Glutamatergic neuron (in vitro differentiated cells): ENCODE results near the gene HDAC9. TPM values are rescaled to one million over a fixed set of nuclear protein-coding genes. Genes with fewer than 3 reads are reported as not detected.

Source experiments
- DNase-seq: peaks from one replicate; pipeline ENCODE4 v3.0.0; 2022
- H3K27ac Mint-ChIP-seq: one replicate; pipeline ENCODE4 v1.8.0; 2020; ENCODE audit warnings: mild to moderate bottlenecking, mixed read lengths, inconsistent platforms; ENCODE audit not compliant: unreplicated experiment
- H3K27me3 Mint-ChIP-seq: one replicate; pipeline ENCODE4 v1.8.0; 2020; ENCODE audit warnings: mild to moderate bottlenecking, moderate library complexity, mixed read lengths, inconsistent platforms; ENCODE audit not compliant: unreplicated experiment
- H3K36me3 Mint-ChIP-seq: one replicate; pipeline ENCODE4 v1.8.0; 2020; ENCODE audit warnings: mild to moderate bottlenecking, mixed read lengths, inconsistent platforms; ENCODE audit not compliant: unreplicated experiment
- H3K4me1 Mint-ChIP-seq: one replicate; pipeline ENCODE4 v1.8.0; 2020; ENCODE audit warnings: mild to moderate bottlenecking, low read depth, mixed read lengths, inconsistent platforms; ENCODE audit not compliant: unreplicated experiment
- H3K4me3 Mint-ChIP-seq: one replicate; pipeline ENCODE4 v1.8.0; 2020; ENCODE audit warnings: mild to moderate bottlenecking, mixed read lengths, inconsistent platforms; ENCODE audit not compliant: unreplicated experiment
- H3K9me3 Mint-ChIP-seq: one replicate; pipeline ENCODE4 v1.8.0; 2020; ENCODE audit warnings: mild to moderate bottlenecking, moderate library complexity, mixed read lengths, inconsistent platforms; ENCODE audit not compliant: unreplicated experiment
- total RNA-seq: library from RNA; stranded (reverse); fragmentation: NEBNext Ultra II Directional; extraction: Animal tissue kit (Norgen Biotek cat#: 25700); gene quantifications from one replicate; pipeline ENCODE4 v1.2.1, GENCODE V29; 2021; ENCODE audit not compliant: unreplicated experiment
- TF ChIP-seq, protein P1 (sequence below): fragments of 200-600 bp; sonication (generic); IDR thresholded peaks from one replicate; pipeline ENCODE4 v1.5.0; 2021; ENCODE audit not compliant: partially characterized antibody, unreplicated experiment

HDAC9 gene
- total RNA-seq, 1 donor from 2014 or later, result 94.8 TPM

DNA sequence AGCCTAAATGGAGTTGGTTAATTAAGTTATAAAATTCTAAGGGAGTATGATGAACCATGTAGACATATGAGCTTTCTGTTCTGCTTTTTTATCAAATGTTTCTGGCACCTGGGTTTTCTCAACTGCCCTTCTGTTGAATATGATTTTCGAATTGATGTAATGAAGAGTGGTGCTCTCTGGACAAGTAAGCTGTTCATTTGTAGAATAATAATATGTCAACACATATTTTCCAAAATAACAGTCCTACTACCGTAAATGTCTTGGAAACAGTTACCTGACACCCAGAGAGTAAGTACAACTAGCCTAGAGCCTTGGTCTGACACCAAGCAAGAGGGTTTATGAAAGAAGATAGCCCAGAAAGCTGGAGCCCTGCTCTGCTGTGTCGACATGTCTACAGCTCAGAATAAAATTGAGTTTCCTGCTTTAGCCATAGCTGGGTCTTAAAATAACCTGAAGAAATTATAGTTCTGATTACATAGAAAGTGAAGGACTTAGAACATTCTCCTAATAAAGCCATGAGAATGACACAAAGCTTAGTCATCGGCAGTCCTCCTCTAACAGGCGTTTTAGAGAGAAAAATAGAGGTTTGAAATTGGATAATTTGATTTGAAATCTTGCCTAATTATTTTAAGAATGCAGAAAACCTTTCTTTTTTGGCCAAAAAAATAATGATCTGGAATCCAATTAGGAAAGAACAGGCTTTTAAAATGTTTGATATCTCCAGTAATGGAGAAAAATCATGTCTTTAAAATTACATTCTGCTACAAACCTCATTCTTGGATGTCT, 25.1 kb downstream of the HDAC9 start:
- H3K27ac Mint-ChIP-seq, result peak overlapping the region; percentile 84
- H3K9me3 Mint-ChIP-seq, result no peaks in the 10 kb centered on the region

DNA sequence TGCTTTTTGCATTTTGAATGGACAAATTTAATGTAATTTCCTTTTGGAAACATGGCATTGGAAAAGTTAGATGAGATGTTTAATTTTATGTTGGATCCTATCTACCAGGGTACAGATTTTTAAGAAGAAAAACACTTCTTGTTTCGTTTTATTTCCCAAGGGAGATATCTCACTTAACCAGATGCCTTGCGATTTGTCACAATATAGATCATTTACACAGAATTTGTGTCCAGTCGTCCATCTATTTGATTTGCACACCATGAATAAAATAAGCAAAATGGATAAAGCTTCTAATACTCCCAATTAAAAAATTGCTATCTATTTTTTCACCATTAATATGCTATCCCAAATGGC, 25.7 kb downstream of the HDAC9 start:
- H3K27ac Mint-ChIP-seq, result peak overlapping the region; percentile 84
- TF ChIP-seq, protein P1, sequence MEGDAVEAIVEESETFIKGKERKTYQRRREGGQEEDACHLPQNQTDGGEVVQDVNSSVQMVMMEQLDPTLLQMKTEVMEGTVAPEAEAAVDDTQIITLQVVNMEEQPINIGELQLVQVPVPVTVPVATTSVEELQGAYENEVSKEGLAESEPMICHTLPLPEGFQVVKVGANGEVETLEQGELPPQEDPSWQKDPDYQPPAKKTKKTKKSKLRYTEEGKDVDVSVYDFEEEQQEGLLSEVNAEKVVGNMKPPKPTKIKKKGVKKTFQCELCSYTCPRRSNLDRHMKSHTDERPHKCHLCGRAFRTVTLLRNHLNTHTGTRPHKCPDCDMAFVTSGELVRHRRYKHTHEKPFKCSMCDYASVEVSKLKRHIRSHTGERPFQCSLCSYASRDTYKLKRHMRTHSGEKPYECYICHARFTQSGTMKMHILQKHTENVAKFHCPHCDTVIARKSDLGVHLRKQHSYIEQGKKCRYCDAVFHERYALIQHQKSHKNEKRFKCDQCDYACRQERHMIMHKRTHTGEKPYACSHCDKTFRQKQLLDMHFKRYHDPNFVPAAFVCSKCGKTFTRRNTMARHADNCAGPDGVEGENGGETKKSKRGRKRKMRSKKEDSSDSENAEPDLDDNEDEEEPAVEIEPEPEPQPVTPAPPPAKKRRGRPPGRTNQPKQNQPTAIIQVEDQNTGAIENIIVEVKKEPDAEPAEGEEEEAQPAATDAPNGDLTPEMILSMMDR, result no peak
- peaks cover 66% of the 10 kb centered on the region for H3K4me1 Mint-ChIP-seq
- H3K4me3 Mint-ChIP-seq, result peak overlapping the region; percentile 72
- H3K36me3 Mint-ChIP-seq, result no peaks in the 10 kb centered on the region
- H3K9me3 Mint-ChIP-seq, result no peaks in the 10 kb centered on the region
- peaks cover 1% of the 10 kb centered on the region for H3K27me3 Mint-ChIP-seq
- DNase-seq, result no peak

More for the DNA sequence above, 25.1 kb downstream of the HDAC9 start:
- peaks cover 1% of the 10 kb centered on the region for H3K27me3 Mint-ChIP-seq
- H3K4me3 Mint-ChIP-seq, result peak overlapping the region; percentile 72
- TF ChIP-seq, protein P1, result no peak
- H3K4me1 Mint-ChIP-seq, result peaks cover 66% of the 10 kb centered on the region
- no peaks in the 10 kb centered on the region for H3K36me3 Mint-ChIP-seq
- DNase-seq, result no peak

DNA sequence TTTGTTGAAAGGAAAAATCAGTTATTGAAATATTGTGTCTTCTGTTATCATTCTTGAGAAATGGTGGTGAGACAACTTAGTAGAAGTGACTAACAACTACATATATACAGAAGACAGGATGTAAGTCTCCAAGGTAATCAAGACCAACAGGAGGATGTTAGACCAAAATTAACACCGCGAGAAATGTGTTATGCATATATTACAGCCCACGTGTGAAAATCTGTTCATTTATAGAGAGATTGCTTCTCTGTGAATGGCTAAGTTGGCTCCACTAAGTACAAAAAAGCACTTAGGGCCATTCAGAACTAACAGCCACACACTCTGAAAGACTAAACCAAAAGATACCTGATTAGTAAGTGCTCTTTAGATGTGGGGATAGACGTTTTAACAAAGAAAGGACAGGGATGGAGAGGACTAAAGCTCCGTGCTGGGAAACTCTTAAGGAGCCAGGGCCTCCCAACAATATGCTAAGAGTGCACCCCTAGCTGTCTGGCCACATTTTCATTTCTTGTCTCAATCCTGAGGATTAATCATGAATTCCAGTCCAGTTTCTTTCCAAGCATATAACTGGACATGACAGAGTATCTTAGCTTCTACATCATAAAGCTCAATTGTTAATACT, 26.5 kb downstream of the HDAC9 start:
- Mint-ChIP-seq H3K9me3 (no peaks in the 10 kb centered on the region), H3K27ac (peak overlapping the region; percentile 94), H3K4me1 (peaks cover 71% of the 10 kb centered on the region), H3K36me3 (no peaks in the 10 kb centered on the region), H3K4me3 (peak overlapping the region; percentile 36), H3K27me3 (peaks cover 1% of the 10 kb centered on the region)
- TF ChIP-seq, protein P1, result no peak
- DNase-seq, result no peak

DNA sequence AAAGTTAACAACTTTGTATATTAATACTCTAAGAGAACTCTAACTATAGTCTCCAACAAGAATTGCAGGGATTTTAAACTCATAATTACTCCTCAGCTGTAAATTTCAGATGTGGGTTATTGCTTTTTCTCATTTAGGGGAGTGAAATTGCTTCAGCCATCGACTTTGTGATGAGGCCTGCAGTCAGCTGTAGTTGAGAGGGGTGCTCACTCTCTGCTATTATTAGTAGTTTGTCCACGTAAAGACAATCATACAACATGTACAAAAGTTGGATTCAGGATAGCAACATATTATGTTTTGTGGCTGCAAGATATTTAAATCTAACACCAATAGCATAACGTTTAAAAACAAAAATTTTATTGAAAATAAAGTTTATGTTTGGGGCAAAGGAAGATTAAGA, 28.7 kb downstream of the HDAC9 start:
- H3K9me3 Mint-ChIP-seq, result no peaks in the 10 kb centered on the region
- H3K4me3 Mint-ChIP-seq, result no peak overlapping the region
- TF ChIP-seq, protein P1, result no peak
- H3K4me1 Mint-ChIP-seq, result peaks cover 54% of the 10 kb centered on the region
- no peak for DNase-seq
- no peaks in the 10 kb centered on the region for H3K36me3 Mint-ChIP-seq
- peaks cover 1% of the 10 kb centered on the region for H3K27me3 Mint-ChIP-seq
- no peak overlapping the region for H3K27ac Mint-ChIP-seq

DNA sequence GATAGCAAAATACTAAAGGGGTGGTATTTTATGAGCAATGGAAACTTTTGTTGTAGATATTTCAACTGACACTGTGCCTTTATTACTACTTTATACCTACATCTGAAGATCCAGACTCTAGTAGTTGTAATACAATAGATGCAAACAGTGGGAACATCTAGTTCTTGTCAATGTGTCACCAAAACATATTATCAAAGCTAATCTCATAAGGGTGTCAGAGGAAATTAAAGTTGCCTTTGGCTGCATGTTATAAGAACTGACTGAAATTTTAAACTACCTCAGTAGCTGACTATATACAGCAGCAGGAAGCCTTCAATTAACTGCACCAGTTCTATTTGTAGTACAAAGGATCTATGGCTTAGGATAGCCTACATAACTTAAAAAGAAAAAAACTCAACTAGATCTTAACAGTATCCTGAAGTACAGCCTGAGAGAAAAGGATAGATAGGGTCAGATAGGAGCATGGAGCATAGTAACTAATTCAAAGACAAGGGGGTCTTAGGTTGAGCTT, 30.9 kb downstream of the HDAC9 start:
- TF ChIP-seq, protein P1, result no peak
- Mint-ChIP-seq H3K36me3 (no peaks in the 10 kb centered on the region), H3K4me1 (peaks cover 49% of the 10 kb centered on the region), H3K4me3 (no peak overlapping the region), H3K9me3 (no peaks in the 10 kb centered on the region), H3K27me3 (peaks cover 1% of the 10 kb centered on the region), H3K27ac (no peak overlapping the region)
- DNase-seq, result no peak
